Measurements from ENCODE around the gene RPL23.

RPL23 gene

DNA sequence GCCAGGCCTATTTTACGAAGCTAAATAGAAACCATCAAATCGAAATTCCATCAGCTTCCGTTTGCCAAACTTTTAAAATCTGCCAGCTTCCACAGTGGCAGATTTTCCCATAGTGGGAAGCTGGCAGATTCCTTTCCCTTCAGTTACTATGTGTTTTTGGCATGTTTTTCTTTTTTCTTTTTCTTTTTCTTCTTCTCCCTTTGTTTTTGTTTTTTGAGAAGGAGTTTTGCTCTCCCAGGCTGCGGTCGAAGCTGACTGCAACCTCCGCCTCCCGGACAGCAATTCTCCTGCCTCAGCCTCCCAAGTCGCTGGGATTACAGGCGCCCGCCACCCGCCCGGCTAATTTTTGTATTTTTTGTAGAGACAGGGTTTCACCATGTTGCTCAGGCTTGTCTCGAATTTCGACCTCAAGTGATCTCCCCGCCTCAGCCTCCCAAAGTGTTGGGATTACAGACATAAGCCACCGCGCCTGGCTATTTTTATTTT is 27.7 kb downstream of the RPL23 start:
- DNase-seq (ENCODE audit: low read depth in 2 of 2) = no peak
- TF ChIP-seq, protein P1, sequence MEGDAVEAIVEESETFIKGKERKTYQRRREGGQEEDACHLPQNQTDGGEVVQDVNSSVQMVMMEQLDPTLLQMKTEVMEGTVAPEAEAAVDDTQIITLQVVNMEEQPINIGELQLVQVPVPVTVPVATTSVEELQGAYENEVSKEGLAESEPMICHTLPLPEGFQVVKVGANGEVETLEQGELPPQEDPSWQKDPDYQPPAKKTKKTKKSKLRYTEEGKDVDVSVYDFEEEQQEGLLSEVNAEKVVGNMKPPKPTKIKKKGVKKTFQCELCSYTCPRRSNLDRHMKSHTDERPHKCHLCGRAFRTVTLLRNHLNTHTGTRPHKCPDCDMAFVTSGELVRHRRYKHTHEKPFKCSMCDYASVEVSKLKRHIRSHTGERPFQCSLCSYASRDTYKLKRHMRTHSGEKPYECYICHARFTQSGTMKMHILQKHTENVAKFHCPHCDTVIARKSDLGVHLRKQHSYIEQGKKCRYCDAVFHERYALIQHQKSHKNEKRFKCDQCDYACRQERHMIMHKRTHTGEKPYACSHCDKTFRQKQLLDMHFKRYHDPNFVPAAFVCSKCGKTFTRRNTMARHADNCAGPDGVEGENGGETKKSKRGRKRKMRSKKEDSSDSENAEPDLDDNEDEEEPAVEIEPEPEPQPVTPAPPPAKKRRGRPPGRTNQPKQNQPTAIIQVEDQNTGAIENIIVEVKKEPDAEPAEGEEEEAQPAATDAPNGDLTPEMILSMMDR (IDR thresholded peaks at IDR 0.05; ENCODE audit: low read depth, low read length) = no peak
- H3K4me3 ChIP-seq (replicated peaks in 1 of 2; ENCODE audit: low read depth in 2 of 2, low read length in 2 of 2) = peak overlapping the region; percentile 62 to 90

DNA sequence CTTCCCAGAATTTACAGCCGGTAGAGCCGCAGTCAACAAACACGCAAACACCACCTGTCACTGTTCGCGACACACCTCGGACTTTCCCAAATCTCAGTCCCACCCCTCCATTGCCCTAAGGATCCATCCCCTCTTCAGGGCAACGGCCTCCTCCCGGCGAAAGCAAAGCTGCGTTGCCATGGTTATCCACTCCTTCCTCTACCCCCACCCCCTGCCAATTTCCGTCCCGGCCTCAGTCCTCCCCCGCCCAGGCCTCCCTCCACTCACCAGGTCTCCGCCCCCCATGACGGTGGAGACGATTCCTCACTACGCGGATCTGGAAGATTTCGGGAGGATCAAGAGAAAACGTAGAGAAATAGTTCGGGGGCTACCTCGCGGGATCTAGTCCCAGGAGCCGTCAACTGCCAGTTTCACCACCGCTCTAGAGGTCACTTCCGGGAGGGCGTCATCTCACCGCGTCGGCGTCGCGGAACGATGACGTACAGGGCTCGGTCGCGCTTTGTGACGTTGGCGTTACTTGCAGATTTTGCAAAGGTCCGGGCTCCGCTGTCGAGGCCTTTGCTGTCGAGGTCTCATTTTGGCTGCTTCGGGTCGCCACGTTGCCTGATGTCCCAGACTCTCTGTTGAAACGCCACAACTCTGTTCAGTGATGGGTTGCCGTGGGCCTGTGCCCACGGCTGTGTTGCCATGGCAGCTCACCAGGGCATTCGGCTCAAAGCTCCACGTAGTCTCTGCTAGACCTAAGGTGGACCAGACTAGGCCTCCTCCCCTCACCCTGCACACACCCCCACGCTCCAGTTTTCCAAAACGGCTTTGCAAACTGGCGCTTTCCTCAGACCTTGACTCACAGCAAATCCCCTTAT is 28.4 kb downstream of the RPL23 start, which contains the start of gene CWC25:
Gene CWC25 (minus strand): TSS at position 423 of the 863 bp plus-strand sequence. CDS start 138 bp downstream, at position 285.
- peak; percentile 98 for DNase-seq (ENCODE audit: low read depth in 2 of 2)
- TF ChIP-seq, protein P1 (IDR thresholded peaks at IDR 0.05; ENCODE audit: low read depth, low read length) = no peak
- H3K4me3 ChIP-seq (replicated peaks in 1 of 2; ENCODE audit: low read depth in 2 of 2, low read length in 2 of 2) = peak within 1 kb of the TSS; percentile 62 to 90

DNA sequence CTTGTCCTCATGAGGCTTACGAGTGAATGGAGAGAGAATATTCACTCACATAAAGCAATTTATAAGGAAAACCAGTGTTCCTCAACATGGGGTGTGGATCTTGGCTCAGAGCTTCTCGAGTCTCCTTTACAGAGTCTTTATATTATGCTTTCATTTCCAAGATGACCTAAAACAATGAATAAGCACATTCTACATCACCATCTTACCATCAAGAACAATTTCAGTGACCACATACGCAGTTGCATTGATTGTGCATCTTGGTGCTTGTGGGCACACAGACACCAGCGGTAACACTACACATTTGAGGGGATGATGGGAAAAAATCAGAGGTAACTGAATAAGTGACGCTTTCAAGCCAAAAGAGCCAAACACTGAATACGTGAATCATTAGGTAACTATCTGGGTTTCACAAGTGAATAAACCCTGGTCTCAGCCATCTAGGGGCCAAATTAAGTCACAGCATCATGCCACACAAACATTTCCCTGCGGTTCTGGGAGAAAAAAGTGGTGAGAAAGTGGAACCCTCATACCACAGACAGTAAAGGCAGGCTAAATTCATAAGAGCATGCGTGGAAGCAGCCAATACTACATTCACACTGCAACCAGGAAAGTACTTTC is 37.8 kb downstream of the RPL23 start:
- no peak overlapping the region for H3K4me3 ChIP-seq (replicated peaks in 1 of 2; ENCODE audit: low read depth in 2 of 2, low read length in 2 of 2)
- TF ChIP-seq, protein P1 (IDR thresholded peaks at IDR 0.05; ENCODE audit: low read depth, low read length) = peak; percentile 52
- DNase-seq (ENCODE audit: low read depth in 2 of 2) = peak; percentile 41 to 85

DNA sequence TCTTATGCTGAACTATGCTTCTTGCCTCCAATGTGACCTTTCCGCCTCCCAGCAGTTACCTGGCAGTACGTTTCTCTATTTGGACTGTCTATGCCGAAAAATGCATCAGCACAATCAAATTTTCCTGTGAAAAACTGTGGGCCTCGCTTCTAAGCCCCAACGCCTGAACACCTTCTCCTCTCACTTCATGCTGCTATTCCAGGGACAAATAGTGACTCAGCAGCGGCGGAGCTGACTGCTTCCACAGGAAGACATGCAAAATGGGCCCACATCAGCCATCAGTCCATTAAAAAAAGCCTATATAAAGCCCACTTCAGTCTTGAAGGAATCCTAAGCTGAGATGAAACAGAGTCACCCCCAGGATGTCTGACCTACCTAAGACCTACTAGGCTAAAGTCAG is 43.7 kb downstream of the RPL23 start:
- no peak for DNase-seq (ENCODE audit: low read depth in 2 of 2)
- TF ChIP-seq, protein P1 (IDR thresholded peaks at IDR 0.05; ENCODE audit: low read depth, low read length) = no peak
- H3K4me3 ChIP-seq (replicated peaks in 1 of 2; ENCODE audit: low read depth in 2 of 2, low read length in 2 of 2) = no peak overlapping the region

DNA sequence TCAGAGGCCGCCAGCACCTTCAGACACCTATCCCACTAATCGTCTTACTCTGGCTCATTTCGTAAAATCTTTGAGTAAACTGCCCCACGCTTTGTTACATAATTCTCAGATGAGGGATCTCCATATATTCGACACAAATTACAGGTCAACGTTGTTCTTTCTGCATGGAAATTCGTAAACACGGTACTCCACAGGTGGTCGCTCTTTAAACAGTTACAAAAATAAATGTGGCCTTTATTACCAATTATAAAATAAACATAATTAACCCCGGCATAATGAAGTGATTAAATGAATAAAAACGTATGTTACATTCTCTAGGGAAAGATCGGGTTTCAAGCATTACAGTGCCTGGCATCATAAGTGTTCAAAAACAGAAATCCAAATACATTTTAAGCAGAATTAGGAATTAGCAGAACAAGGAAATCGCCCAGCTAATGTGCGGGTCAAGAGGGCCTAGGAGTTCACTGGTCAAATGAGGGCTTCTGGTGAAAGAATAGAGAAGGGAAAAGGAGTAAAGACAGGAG is 53.2 kb downstream of the RPL23 start:
- H3K4me3 ChIP-seq (replicated peaks in 1 of 2; ENCODE audit: low read depth in 2 of 2, low read length in 2 of 2) = peak overlapping the region; percentile 59 to 89
- TF ChIP-seq, protein P1 (IDR thresholded peaks at IDR 0.05; ENCODE audit: low read depth, low read length) = no peak
- no peak for DNase-seq (ENCODE audit: low read depth in 2 of 2)

DNA sequence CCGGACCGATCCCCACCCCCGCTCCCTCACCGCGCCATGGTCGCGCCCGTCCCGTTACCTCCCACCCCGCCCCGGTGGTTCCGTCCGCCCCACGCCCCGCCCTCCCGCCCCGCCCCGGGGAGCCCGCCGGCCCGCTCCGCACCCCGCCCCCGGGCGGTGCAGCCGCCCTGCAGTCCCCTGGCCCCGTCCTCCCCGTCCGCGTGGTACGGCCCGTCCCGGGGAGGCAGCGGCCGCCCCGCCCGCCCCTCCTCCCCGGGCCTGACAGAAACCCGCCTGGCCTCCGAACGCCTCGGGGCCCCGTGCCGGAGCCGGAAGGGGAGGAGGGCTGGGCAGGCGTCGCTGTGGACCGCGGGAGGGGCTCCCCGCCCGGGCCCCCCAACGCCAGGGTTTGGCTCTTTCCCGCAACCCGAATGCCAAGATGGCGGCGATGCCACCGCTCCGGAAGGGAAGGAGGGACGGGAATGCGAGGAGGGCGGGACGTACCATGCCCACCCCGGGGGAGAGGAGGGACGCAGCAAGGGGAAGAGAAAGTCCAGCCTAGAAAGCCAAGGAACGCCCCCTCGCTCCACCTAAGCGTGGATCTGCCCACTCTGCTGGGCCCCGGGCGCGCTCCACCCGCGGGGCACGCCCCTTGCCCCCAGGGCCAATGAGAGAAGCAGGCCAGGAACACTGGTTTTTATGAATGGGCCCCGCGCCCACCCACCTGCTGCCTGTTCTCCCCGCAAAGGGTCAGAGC is 53.9 kb downstream of the RPL23 start, which contains the start of gene PIP4K2B:
Gene PIP4K2B (minus strand): TSS at position 56 of the 736 bp plus-strand sequence. CDS start 132 bp downstream, outside the sequence.
- TF ChIP-seq, protein P1 (IDR thresholded peaks at IDR 0.05; ENCODE audit: low read depth, low read length) = no peak
- peak within 1 kb of the TSS; percentile 80 to 89 for H3K4me3 ChIP-seq (replicated peaks in 1 of 2; ENCODE audit: low read depth in 2 of 2, low read length in 2 of 2)
- DNase-seq (ENCODE audit: low read depth in 2 of 2) = peak; percentile 98 to 99
